HFFc6 (cell line): ENCODE data around the gene FRYL. TPM values are rescaled to one million over a fixed set of nuclear protein-coding genes. Genes with fewer than 3 reads are reported as not detected.

Experiments
- DNase-seq: peaks from one replicate; pipeline ENCODE4 v3.0.0-alpha.2; 2018
- H3K27ac Mint-ChIP-seq: 2 replicates; pipeline ENCODE4 v1.8.0; 2020; ENCODE audit warnings: mild to moderate bottlenecking, mixed read lengths
- H3K27me3 Mint-ChIP-seq: 2 replicates; pipeline ENCODE4 v1.8.0; 2021; ENCODE audit warnings: mild to moderate bottlenecking, moderate library complexity, mixed read lengths; ENCODE audit not compliant: insufficient read depth
- H3K36me3 Mint-ChIP-seq: 2 replicates; pipeline ENCODE4 v1.8.0; 2021; ENCODE audit warnings: low read depth, mixed read lengths
- H3K4me1 Mint-ChIP-seq: 2 replicates; pipeline ENCODE4 v1.8.0; 2020; ENCODE audit warnings: low read depth, mixed read lengths
- H3K4me3 Mint-ChIP-seq: 2 replicates; pipeline ENCODE4 v1.8.0; 2020; ENCODE audit warnings: mild to moderate bottlenecking, moderate library complexity, mixed read lengths
- H3K9me3 Mint-ChIP-seq: 2 replicates; pipeline ENCODE4 v1.8.0; 2020; ENCODE audit warnings: mild to moderate bottlenecking, mixed read lengths
- total RNA-seq, 6 experiments: library from RNA; stranded (reverse); fragmentation: NEBNext Ultra II Directional; extraction: Animal tissue kit (Norgen Biotek cat#: 25700); gene quantifications; 2 replicates in 1 of 6; 3 replicates in 5 of 6; pipeline ENCODE4 v1.2.3, GENCODE V29; 2021
- TF ChIP-seq, protein P1 (sequence below): fragments of 200-600 bp; sonication (generic); IDR thresholded peaks from 2 replicates; pipeline ENCODE4 v1.5.0; 2021; ENCODE audit warnings: antibody characterized with exemption, mild to moderate bottlenecking

The FRYL gene
- total RNA-seq, 6 experiments from 2014 or later: 29.0 to 32.8 (median 30.4) TPM

DNA sequence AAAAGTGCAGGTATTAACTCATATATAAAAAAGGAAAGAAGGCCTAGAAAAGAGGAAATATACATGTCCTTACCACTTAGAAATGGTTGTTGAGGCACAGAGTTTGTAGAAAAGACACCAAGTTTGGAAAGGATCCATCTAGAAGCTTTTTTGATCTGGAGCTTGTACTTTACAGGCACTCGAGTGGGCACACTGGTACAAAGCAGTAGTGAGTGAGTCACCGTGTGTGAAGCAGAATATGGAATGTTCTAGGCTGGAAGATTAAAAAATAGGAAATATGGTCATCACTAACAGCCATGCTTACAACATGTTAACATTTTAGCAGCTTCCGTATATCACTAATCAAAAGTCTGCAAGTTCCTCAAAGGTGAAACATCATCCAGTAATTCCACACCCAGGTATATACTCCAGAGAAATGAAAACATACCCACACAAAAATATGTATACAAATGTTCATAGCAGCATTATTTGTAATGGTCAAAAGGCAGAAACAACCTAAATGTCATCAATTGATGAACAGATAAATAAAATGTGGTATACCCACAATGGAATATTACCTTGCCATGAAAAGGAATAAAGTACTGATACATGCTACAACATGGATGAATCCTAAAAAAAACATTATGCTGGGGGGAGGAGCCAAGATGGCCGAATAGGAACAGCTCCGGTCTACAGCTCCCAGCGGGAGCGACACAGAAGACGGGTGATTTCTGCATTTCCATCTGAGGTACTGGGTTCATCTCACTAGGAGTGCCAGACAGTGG, 69.5 kb downstream of the FRYL start:
- Mint-ChIP-seq H3K36me3 (peaks cover 27% of the 10 kb centered on the region), H3K27ac (no peak overlapping the region), H3K27me3 (no peaks in the 10 kb centered on the region; the same call in 1 of the 2 replicates), H3K4me3 (no peak overlapping the region), H3K4me1 (peaks cover 29% of the 10 kb centered on the region), H3K9me3 (peaks cover 13% of the 10 kb centered on the region)
- DNase-seq: no peak
- TF ChIP-seq, protein P1, sequence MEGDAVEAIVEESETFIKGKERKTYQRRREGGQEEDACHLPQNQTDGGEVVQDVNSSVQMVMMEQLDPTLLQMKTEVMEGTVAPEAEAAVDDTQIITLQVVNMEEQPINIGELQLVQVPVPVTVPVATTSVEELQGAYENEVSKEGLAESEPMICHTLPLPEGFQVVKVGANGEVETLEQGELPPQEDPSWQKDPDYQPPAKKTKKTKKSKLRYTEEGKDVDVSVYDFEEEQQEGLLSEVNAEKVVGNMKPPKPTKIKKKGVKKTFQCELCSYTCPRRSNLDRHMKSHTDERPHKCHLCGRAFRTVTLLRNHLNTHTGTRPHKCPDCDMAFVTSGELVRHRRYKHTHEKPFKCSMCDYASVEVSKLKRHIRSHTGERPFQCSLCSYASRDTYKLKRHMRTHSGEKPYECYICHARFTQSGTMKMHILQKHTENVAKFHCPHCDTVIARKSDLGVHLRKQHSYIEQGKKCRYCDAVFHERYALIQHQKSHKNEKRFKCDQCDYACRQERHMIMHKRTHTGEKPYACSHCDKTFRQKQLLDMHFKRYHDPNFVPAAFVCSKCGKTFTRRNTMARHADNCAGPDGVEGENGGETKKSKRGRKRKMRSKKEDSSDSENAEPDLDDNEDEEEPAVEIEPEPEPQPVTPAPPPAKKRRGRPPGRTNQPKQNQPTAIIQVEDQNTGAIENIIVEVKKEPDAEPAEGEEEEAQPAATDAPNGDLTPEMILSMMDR: no peak

DNA sequence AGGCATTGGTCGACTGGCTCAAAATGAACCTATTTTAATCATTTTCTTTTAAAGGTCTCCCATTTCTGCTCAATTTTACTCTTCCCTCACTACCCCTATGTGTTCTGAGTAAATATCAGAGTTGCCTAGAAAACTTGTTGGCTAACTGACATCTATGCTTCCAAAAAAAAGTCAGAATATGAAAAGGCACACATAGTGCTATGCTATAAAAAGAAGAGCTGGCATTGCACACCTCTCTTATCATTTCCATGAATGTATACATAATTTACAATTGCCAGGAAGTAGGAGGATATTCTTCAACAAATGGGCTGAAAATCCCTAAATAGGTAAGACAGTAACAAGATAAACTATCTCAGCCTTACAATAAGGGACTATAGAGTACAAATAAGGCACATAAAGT, 70.2 kb downstream of the FRYL start:
- no peak overlapping the region for H3K27ac Mint-ChIP-seq
- TF ChIP-seq, protein P1: no peak
- peaks cover 13% of the 10 kb centered on the region for H3K9me3 Mint-ChIP-seq
- no peak for DNase-seq
- H3K36me3 Mint-ChIP-seq: peaks cover 27% of the 10 kb centered on the region
- H3K4me3 Mint-ChIP-seq: no peak overlapping the region
- peaks cover 29% of the 10 kb centered on the region for H3K4me1 Mint-ChIP-seq
- no peaks in the 10 kb centered on the region; the same call in 1 of the 2 replicates for H3K27me3 Mint-ChIP-seq

DNA sequence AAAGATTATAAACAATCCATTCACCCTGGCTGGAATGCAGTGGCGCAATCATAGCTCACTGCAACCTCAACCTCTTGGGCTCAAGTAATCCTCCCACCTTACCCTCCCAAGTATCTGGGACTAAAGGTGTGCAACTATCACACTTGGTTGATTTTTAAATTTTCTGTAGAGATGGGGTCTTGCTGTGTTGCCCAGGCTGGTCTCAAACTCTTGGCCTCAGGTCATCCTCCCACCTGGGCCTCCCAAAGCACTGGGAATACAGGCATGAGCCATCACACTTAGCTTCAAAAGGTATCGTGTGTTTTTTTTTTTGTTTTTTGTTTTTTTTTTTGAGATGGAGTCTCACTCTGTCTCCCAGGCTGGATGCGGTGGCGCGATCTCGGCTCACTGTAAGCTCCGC, 71.5 kb downstream of the FRYL start:
- Mint-ChIP-seq H3K4me3 (no peak overlapping the region), H3K27me3 (no peaks in the 10 kb centered on the region; the same call in 1 of the 2 replicates), H3K9me3 (peaks cover 13% of the 10 kb centered on the region), H3K36me3 (peaks cover 27% of the 10 kb centered on the region), H3K4me1 (peaks cover 30% of the 10 kb centered on the region), H3K27ac (no peak overlapping the region)
- no peak for DNase-seq
- TF ChIP-seq, protein P1: no peak

DNA sequence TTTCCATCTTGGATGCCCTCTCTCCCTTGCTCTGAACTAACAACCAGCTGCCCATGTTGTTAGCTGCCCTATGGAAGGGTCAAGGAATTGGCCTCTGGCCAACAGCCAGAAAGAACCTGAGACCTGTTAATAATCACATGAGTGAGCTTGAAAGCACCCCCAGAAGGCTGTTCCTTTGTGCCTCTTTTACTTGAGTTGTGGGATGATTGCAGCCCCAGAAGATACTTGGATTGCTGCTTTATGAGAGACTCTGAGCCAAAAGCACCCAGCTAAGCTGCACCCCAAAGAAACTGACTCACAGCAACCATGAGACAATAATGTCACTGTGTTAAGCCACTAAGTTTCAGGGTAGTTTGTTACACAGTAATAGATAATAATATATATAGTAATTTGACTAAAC, 73.3 kb downstream of the FRYL start:
- Mint-ChIP-seq H3K27ac (no peak overlapping the region), H3K4me3 (no peak overlapping the region), H3K4me1 (peaks cover 41% of the 10 kb centered on the region), H3K36me3 (peaks cover 27% of the 10 kb centered on the region), H3K9me3 (peaks cover 7% of the 10 kb centered on the region), H3K27me3 (no peaks in the 10 kb centered on the region)
- TF ChIP-seq, protein P1: no peak
- no peak for DNase-seq

DNA sequence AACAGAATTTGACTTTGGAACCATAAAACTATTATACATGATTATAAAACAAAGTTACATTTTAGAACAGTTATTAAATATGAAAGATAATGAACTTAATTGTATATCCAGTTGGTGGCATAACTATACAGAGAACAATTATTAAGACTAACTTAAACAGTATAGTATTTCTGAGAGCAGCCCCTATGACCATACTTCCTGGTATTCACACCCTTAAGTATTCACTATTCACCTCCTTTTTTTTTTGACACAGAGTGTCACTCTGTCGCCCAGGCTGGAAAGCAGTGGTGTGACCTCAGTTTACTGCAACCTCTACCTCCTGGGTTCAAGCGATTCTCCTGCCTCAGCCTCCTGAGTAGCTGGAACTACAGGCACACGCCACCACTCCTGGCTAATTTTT, 74.5 kb downstream of the FRYL start:
- Mint-ChIP-seq H3K27me3 (no peaks in the 10 kb centered on the region), H3K36me3 (peaks cover 23% of the 10 kb centered on the region), H3K9me3 (peaks cover 4% of the 10 kb centered on the region), H3K4me1 (peaks cover 47% of the 10 kb centered on the region), H3K27ac (no peak overlapping the region), H3K4me3 (no peak overlapping the region)
- TF ChIP-seq, protein P1: no peak
- DNase-seq: no peak
